ENCODE measurements around the gene NPVF.

GRCh38 chr7:25228386-25228785, at the start of gene NPVF:
- TF ChIP-seq CTCF (conservative IDR thresholded peaks at IDR 0.05; ENCODE audit: low read depth, low read length) (no peak), POLR2A (IDR thresholded peaks at IDR 0.05; ENCODE audit: low read depth, low read length) (no peak), BHLHE40 (IDR thresholded peaks at IDR 0.05; ENCODE audit: low read depth, low read length) (no peak), MAZ (IDR thresholded peaks at IDR 0.05; ENCODE audit: borderline replicate concordance, low read depth, low read length) (no peak), ELK1 (IDR thresholded peaks at IDR 0.05; ENCODE audit: borderline replicate concordance, low read depth, low read length) (no peak), RAD21 (IDR thresholded peaks at IDR 0.05; ENCODE audit: low read length) (no peak)
- TF ChIP-seq, protein P1, sequence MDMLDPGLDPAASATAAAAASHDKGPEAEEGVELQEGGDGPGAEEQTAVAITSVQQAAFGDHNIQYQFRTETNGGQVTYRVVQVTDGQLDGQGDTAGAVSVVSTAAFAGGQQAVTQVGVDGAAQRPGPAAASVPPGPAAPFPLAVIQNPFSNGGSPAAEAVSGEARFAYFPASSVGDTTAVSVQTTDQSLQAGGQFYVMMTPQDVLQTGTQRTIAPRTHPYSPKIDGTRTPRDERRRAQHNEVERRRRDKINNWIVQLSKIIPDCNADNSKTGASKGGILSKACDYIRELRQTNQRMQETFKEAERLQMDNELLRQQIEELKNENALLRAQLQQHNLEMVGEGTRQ (IDR thresholded peaks at IDR 0.05; ENCODE audit: low read depth, low read length), result no peak

Measured in IMR-90 (cell line).